Transverse colon (tissue), 4 donors: Measurements from ENCODE around the gene HIPK2. TPM values are rescaled to one million over a fixed set of nuclear protein-coding genes. Genes with fewer than 3 reads are reported as not detected.

Source experiments
- DNase-seq: peaks from one replicate; pipeline ENCODE4 v3.0.0-alpha.2; 2019
- H3K27ac ChIP-seq, 4 donors: fragments of 200-600 bp; sonication (generic); 2 replicates each; pipeline ENCODE4 v1.5.1; 2016 to 2018; ENCODE audit warnings: inconsistent platforms in 4 of 4
- H3K27me3 ChIP-seq: fragments of 200-600 bp; sonication (generic); 2 replicates; pipeline ENCODE4 v1.5.1; 2017; ENCODE audit warnings: inconsistent platforms
- H3K36me3 ChIP-seq, 4 donors: fragments of 200-600 bp; sonication (generic); 2 replicates each; pipeline ENCODE4 v1.5.1; 2017 to 2019; ENCODE audit warnings: inconsistent platforms in 4 of 4
- H3K4me1 ChIP-seq, 4 donors: fragments of 200-600 bp; sonication (generic); 2 replicates each; pipeline ENCODE4 v1.5.1; 2017 to 2020; ENCODE audit warnings: inconsistent platforms in 4 of 4
- H3K4me3 ChIP-seq, 4 donors: fragments of 200-600 bp; sonication (generic); 1 replicate in 1 of 4; 2 replicates in 3 of 4; pipeline versions ENCODE4 v1.5.1 to v1.6.1; 2017 to 2019; ENCODE audit warnings: inconsistent platforms in 4 of 4
- H3K9me3 ChIP-seq, 2 donors: fragments of 200-600 bp; sonication (generic); 2 replicates each; pipeline ENCODE4 v1.5.1; 2017 to 2019; ENCODE audit warnings: inconsistent platforms in 2 of 2
- EP300 ChIP-seq: sonication (generic); formaldehyde crosslinking; IDR thresholded peaks from one replicate; pipeline ENCODE4 v1.6.1; 2017; ENCODE audit warnings: antibody characterized with exemption, low read depth
- POLR2A ChIP-seq: fragments of 450-650 bp; IDR thresholded peaks from one replicate; pipeline ENCODE4 v1.6.1; 2016; ENCODE audit warnings: antibody characterized with exemption, mild to moderate bottlenecking, moderate library complexity
- POLR2AphosphoS5 ChIP-seq, 3 donors: sonication (generic); formaldehyde crosslinking; IDR thresholded peaks; one replicate each; pipeline ENCODE4 v1.6.1; 2016; ENCODE audit warnings: antibody characterized with exemption in 3 of 3
- WGBS, 2 donors: methylation state at CpG; one replicate each; pipeline ENCODE4 v1.1.5; 2018; ENCODE audit warnings: low coverage in 1 of 2; 5-methylcytosine and 5-hydroxymethylcytosine counted together
- in situ Hi-C, 4 donors: fragments of 200-750 bp; cut with MboI; loops; one replicate each; pipeline versions ENCODE4 v1.15.0 to v1.15.1; 2017; ENCODE audit warnings: low sequenced_read_pairs in 3 of 4, low pct_ligation_motif_present in 1 of 4, low pct_unique_long_range_greater_than_20kb in 1 of 4
- intact Hi-C: fragments of 100-400 bp; cut with DNase I; formaldehyde crosslinking; loops from one replicate; pipeline ENCODE4 v1.15.1; 2023; ENCODE audit warnings: low total_unique reads
- total RNA-seq, 4 donors: library from RNA; depleted of rRNA; stranded (reverse); fragments of >200 nt; gene quantifications; one replicate each; pipeline ENCODE4 v1.1.0, GENCODE V29; 2016
- TF ChIP-seq, protein P1 (sequence below), 5 experiments: fragments of 200-600 bp in 3 of 5; fragments of 450-650 bp in 2 of 5; sonication (generic) in 3 of 5; IDR thresholded peaks; 1 replicate in 2 of 5; 2 replicates in 3 of 5; pipeline ENCODE4 v1.5.1; 2016 to 2017; ENCODE audit warnings: antibody characterized with exemption in 5 of 5, inconsistent platforms in 3 of 5, mild to moderate bottlenecking in 2 of 5, moderate library complexity in 1 of 5

HIPK2 gene
- total RNA-seq, 4 donors from 2014 or later = 27.3 to 40.3 (median 33.6) TPM

DNA sequence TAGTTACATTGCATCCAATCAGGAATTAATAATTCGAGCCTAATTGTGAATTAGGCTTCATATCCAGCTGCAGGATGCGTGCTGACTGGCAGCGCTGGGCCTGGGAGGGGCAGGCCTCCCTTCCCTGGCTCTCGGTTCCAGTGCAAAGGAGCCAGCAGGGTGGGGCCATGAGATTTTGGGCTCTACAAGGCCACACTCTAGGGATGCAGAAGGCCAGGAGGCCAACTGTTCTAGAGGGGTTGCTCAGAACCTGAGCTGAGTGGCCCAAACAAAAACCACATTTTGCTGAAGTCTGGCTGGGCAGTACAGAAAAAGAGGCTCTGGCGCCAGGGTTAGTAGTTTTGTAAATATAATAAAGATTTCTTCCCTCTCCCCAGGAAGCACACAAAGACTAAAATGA, 182.0 kb downstream of the HIPK2 start:
- TF ChIP-seq, protein P1, sequence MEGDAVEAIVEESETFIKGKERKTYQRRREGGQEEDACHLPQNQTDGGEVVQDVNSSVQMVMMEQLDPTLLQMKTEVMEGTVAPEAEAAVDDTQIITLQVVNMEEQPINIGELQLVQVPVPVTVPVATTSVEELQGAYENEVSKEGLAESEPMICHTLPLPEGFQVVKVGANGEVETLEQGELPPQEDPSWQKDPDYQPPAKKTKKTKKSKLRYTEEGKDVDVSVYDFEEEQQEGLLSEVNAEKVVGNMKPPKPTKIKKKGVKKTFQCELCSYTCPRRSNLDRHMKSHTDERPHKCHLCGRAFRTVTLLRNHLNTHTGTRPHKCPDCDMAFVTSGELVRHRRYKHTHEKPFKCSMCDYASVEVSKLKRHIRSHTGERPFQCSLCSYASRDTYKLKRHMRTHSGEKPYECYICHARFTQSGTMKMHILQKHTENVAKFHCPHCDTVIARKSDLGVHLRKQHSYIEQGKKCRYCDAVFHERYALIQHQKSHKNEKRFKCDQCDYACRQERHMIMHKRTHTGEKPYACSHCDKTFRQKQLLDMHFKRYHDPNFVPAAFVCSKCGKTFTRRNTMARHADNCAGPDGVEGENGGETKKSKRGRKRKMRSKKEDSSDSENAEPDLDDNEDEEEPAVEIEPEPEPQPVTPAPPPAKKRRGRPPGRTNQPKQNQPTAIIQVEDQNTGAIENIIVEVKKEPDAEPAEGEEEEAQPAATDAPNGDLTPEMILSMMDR (IDR thresholded peaks at IDR 0.05) = no peak
- TF ChIP-seq EP300 = no peak
- TF ChIP-seq POLR2A = no peak
- TF ChIP-seq POLR2AphosphoS5 (IDR thresholded peaks at IDR 0.05) = no peak
- Histone ChIP-seq H3K9me3 (no peaks in the 10 kb centered on the region), H3K4me1 (no peaks in the 10 kb centered on the region), H3K36me3 (peaks cover 2 to 44% (median 19%) of the 10 kb centered on the region in 4 donors), H3K27me3 (no peaks in the 10 kb centered on the region), H3K4me3 (no peak overlapping the region), H3K27ac (no peak overlapping the region)
- in situ Hi-C loops = no loop called here
- no peak for DNase-seq
- intact Hi-C loops = no loop called here
- WGBS, 2 donors = 59 to 71% methylated on average over 3 to 5 of the region's 5 CpGs

DNA sequence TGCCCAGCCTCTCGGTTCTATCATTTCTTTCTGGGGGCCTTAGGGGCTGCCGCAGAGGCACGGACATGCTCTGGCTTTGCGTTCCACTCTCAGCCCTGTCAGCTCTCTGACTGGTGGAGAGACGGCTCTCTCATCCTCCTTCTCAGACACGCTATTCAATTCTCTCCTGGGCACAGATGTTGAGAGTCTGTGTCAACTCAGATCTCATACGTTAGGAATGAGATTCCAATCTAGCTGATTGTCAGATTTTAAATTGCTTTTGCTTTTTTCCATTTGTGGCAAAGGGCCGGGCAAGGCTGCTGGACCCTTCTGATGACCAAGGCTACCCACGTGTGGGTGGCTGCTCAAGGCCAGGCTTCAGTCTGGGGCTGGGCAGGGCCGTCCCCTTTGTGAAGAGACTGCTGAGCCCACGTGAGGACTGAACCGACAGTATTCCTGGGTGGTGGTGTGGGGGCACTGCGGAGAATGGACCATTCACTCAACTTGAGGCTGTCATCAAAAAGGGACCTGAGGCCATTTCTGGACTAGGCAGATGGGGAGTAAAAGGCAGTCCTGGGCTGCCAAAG, 182.8 kb downstream of the HIPK2 start:
- in situ Hi-C loops (no loop called here), intact Hi-C loops (no loop called here)
- no peak for TF ChIP-seq POLR2AphosphoS5 (IDR thresholded peaks at IDR 0.05)
- TF ChIP-seq, protein P1 (IDR thresholded peaks at IDR 0.05) = no peak
- no peak for TF ChIP-seq EP300
- TF ChIP-seq POLR2A = no peak
- Histone ChIP-seq H3K36me3 (peaks cover 2 to 44% (median 15%) of the 10 kb centered on the region in 4 donors), H3K4me3 (no peak overlapping the region), H3K27ac (no peak overlapping the region), H3K9me3 (no peaks in the 10 kb centered on the region), H3K27me3 (no peaks in the 10 kb centered on the region), H3K4me1 (no peaks in the 10 kb centered on the region)
- 90 to 94% methylated on average over 5 to 13 of the region's 13 CpGs for WGBS, 2 donors
- no peak for DNase-seq

DNA sequence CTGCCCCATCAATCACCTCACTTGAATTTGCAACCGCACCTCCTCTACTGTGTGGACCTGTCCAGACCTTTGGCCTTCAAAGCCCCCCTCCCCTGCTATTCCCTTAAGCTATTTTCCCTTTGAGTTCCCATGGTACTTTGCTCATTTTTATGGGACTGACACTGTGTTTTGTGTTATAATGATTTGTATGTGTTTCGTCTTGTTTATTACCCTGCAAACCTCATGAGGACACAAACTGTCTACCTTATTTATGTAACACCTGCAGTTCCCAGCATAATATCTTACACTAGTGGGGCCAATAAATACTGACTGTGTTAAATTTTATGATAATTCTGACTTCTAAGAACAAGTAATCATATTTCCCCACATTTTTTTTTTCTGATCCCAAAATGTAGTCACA, 183.7 kb downstream of the HIPK2 start:
- no peaks in the 10 kb centered on the region for H3K27me3 ChIP-seq
- H3K9me3 ChIP-seq = no peaks in the 10 kb centered on the region
- intact Hi-C loops = no loop called here
- in situ Hi-C loops = no loop called here
- DNase-seq = no peak
- no peak overlapping the region for H3K4me3 ChIP-seq
- no peaks in the 10 kb centered on the region for H3K4me1 ChIP-seq
- 77 to 90% methylated on average over 2 of the region's 2 CpGs for WGBS, 2 donors
- H3K36me3 ChIP-seq = peaks cover 2 to 43% (median 13%) of the 10 kb centered on the region in 4 donors
- no peak overlapping the region for H3K27ac ChIP-seq
- TF ChIP-seq, protein P1 (IDR thresholded peaks at IDR 0.05) = no peak
- TF ChIP-seq POLR2A (no peak), POLR2AphosphoS5 (IDR thresholded peaks at IDR 0.05) (no peak), EP300 (no peak)

DNA sequence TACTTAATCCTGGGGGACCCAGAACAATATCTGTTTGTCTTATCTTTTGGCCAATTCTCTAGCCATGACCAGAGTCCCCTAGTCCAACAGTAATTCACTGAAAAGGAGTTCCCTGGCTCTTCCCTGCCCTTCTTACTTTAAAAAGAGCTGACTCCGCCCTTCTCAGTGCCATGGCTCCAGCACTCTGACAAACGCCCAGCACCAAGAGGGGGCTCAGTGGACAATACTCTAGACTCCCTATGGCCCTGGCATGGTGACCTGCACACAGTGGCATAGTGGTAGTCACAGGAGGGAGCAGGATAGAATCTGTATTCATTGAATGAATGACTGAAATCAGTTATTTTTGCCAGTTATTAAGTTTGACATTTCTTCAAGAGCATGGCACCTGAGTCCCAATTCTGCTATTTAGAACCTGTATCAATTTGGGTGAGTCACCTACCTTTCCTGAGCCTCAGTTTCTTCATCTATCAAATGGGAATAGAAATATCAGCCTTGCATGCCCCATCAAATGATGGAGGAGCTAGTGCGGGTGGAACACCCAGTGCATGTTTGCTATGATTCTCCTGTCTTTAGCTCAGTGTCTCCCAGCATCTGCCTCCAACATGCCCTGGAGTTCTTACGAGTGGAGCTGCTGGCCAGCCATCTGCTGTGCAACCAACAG, 184.9 kb downstream of the HIPK2 start:
- TF ChIP-seq POLR2AphosphoS5 (IDR thresholded peaks at IDR 0.05) (no peak), POLR2A (no peak), EP300 (no peak)
- TF ChIP-seq, protein P1 (IDR thresholded peaks at IDR 0.05) = no peak
- in situ Hi-C loops (no loop called here), intact Hi-C loops (no loop called here)
- DNase-seq = no peak
- no peaks in the 10 kb centered on the region for H3K4me1 ChIP-seq
- no peak overlapping the region for H3K4me3 ChIP-seq
- no peaks in the 10 kb centered on the region for H3K27me3 ChIP-seq
- H3K27ac ChIP-seq = no peak overlapping the region
- peaks cover 0 to 38% (median 13%) of the 10 kb centered on the region in 4 donors for H3K36me3 ChIP-seq
- H3K9me3 ChIP-seq = no peaks in the 10 kb centered on the region
- 87 to 100% methylated on average over 1 to 4 of the region's 4 CpGs for WGBS, 2 donors
